Retinal pigment epithelial cell (primary cell): Measurements from ENCODE around the gene CCNJ.

ENCODE experiments used
- DNase-seq: peaks from one replicate; pipeline ENCODE4 v3.0.0-alpha.2; 2010; ENCODE audit warnings: low read depth
- H3K4me3 ChIP-seq: 2 replicates; pipeline ENCODE4 v1.5.1; 2011; ENCODE audit warnings: mild to moderate bottlenecking, low read length, control low read depth, moderate library complexity
- TF ChIP-seq, protein P1 (sequence below): conservative IDR thresholded peaks from 2 replicates; pipeline ENCODE4 v1.5.1; 2011; ENCODE audit warnings: low read depth, low read length, control low read depth, inconsistent platforms

CCNJ gene

GRCh38 chr10:96056787-96057186, 13.4 kb downstream of the CCNJ start:
- H3K4me3 ChIP-seq: no peak overlapping the region
- no peak for DNase-seq
- TF ChIP-seq, protein P1, sequence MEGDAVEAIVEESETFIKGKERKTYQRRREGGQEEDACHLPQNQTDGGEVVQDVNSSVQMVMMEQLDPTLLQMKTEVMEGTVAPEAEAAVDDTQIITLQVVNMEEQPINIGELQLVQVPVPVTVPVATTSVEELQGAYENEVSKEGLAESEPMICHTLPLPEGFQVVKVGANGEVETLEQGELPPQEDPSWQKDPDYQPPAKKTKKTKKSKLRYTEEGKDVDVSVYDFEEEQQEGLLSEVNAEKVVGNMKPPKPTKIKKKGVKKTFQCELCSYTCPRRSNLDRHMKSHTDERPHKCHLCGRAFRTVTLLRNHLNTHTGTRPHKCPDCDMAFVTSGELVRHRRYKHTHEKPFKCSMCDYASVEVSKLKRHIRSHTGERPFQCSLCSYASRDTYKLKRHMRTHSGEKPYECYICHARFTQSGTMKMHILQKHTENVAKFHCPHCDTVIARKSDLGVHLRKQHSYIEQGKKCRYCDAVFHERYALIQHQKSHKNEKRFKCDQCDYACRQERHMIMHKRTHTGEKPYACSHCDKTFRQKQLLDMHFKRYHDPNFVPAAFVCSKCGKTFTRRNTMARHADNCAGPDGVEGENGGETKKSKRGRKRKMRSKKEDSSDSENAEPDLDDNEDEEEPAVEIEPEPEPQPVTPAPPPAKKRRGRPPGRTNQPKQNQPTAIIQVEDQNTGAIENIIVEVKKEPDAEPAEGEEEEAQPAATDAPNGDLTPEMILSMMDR: no peak

DNA sequence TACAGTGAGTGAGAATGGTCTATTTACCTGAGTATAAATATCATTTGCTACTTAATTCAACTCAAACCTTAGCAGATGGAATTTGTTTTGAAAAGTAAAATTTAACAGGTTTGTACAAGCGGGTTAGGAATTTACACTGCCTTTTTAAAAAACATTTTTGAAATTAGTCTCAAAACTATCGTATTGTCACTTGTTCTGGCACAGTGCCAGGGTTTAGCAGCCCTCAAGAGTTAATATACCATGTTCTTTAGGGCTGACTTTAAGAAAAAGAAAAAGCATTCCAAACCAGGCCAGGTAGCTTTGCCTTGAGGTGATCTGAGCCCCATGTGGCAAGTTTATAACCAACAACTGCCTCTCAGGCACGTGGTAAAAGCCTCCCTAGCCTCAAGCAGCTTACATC, 17.8 kb downstream of the CCNJ start:
- DNase-seq: no peak
- no peak overlapping the region for H3K4me3 ChIP-seq
- TF ChIP-seq, protein P1: no peak

DNA sequence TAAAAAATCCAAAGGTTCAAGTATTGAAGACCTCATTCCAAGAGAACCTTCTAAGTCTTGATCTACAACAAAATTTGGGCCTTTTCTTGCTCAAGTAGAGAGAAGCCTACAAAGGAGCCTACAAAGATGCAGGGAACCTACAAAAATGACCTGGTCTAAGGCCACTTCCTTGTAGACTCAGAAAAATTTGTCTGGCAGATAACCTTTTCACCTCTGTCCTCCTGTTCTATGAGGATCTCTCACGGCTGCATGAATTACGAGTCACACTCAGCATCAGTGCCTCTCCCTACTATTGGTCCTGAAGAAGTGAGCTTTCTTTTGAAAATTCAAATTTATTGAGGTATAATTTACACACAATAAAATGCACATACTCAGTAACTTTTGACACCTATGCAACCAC, 29.3 kb downstream of the CCNJ start:
- DNase-seq: no peak
- no peak overlapping the region for H3K4me3 ChIP-seq
- TF ChIP-seq, protein P1: no peak

DNA sequence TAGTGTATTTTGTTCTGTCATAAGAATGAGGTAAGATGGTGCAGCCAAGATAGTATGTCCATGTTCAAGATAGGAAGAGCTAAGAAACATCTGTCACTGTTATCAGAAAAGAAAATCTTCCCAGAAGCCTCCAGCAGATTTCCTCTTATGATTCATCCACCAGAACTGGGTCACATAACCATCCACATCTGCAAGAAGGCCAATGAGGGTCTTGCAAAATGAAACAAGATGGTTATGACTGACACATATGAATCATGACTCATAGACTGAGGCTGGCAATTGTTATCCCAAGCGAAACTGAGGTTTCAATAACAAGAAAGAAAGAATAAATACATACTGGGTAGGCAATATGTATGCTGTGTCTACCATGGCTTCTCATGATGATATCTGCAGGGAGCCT, 30.3 kb downstream of the CCNJ start:
- H3K4me3 ChIP-seq: no peak overlapping the region
- DNase-seq: no peak
- TF ChIP-seq, protein P1: no peak

GRCh38 chr10:96074776-96075175, 31.4 kb downstream of the CCNJ start:
- DNase-seq: no peak
- H3K4me3 ChIP-seq: no peak overlapping the region
- TF ChIP-seq, protein P1: no peak

- no peak for DNase-seq
- no peak overlapping the region for H3K4me3 ChIP-seq
- TF ChIP-seq, protein P1: no peak
Observed at GRCh38 chr10:96075977-96076376, 32.6 kb downstream of the CCNJ start.

DNA sequence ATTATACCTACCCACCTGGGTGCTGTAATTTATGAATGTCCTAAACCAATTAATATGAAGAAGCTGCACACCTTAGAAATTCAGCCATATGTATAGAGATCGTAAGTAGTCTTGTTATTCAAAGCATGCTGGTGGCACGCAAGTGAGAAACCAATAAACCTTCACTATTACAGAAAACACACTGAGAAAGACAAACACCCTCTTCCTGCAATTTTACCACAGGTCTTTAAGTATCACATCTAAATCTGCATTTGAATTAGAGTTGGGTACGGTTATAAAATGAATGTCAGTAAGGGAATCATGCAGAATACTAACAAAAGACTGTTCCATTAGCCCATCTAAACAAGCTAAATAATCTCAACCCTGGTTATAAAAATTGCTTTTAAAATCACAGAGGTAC, 33.8 kb downstream of the CCNJ start:
- TF ChIP-seq, protein P1: no peak
- no peak overlapping the region for H3K4me3 ChIP-seq
- no peak for DNase-seq
